ENCODE measurements around the gene CLRN1. TPM values are rescaled to one million over a fixed set of nuclear protein-coding genes. Genes with fewer than 3 reads are reported as not detected.

The CLRN1 gene
- total RNA-seq, 1 donor from 2014 or later: not detected

DNA sequence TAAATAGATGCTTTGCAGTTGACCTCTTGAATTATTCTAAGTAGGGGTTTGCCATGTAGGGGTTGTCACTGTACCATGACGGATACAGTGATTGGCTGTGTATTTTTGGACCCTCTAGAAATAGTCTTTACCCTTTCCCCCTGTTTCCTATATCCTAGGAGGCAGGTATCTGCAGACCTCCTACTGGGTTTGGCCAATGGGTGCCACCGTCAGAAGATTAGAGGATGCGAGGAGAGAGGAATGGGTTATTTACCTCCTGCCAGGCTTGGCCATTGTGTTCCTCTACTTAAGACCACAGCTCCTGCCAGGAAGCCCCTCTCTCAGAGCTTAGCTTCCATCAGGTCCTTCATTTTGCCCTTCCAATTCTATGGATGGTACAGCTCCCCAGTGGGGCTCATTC, 40.2 kb upstream of the CLRN1 start:
- no peaks in the 10 kb centered on the region for H3K36me3 Mint-ChIP-seq
- no peak overlapping the region for H3K4me3 Mint-ChIP-seq
- no peak for DNase-seq (ENCODE audit: low spot score in 2 of 2, unreplicated experiment in 2 of 2)
- peaks cover 3% of the 10 kb centered on the region for H3K27me3 Mint-ChIP-seq (ENCODE audit: low read depth)
- no peak overlapping the region for H3K27ac Mint-ChIP-seq
- peaks cover 3% of the 10 kb centered on the region for H3K4me1 Mint-ChIP-seq
- no peaks in the 10 kb centered on the region for H3K9me3 Mint-ChIP-seq
- TF ChIP-seq, protein P1, sequence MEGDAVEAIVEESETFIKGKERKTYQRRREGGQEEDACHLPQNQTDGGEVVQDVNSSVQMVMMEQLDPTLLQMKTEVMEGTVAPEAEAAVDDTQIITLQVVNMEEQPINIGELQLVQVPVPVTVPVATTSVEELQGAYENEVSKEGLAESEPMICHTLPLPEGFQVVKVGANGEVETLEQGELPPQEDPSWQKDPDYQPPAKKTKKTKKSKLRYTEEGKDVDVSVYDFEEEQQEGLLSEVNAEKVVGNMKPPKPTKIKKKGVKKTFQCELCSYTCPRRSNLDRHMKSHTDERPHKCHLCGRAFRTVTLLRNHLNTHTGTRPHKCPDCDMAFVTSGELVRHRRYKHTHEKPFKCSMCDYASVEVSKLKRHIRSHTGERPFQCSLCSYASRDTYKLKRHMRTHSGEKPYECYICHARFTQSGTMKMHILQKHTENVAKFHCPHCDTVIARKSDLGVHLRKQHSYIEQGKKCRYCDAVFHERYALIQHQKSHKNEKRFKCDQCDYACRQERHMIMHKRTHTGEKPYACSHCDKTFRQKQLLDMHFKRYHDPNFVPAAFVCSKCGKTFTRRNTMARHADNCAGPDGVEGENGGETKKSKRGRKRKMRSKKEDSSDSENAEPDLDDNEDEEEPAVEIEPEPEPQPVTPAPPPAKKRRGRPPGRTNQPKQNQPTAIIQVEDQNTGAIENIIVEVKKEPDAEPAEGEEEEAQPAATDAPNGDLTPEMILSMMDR (IDR thresholded peaks at IDR 0.05; ENCODE audit: unreplicated experiment): no peak

DNA sequence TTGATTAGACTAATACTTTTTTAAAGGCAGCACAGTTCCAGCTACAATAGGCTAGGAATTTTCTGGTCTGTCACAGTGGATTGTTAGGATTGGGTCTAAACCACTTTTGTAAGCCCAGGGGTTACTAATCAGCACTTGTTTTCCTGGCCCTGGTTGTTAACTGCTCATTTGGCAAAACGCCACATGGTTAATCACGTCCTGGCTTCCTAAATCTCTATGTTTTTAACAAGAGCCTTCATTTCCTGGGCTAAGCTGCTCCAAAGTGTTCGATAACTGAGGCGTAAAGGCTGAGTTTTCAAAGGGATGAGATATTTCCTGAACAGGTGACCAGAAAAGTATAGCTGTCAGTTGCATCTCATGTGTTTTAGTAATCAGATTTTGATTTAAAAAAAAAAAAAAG, 38.9 kb upstream of the CLRN1 start:
- H3K9me3 Mint-ChIP-seq: no peaks in the 10 kb centered on the region
- DNase-seq (ENCODE audit: low spot score in 2 of 2, unreplicated experiment in 2 of 2): no peak
- H3K27ac Mint-ChIP-seq: no peak overlapping the region
- peaks cover 9% of the 10 kb centered on the region for H3K27me3 Mint-ChIP-seq (ENCODE audit: low read depth)
- H3K4me3 Mint-ChIP-seq: no peak overlapping the region
- TF ChIP-seq, protein P1 (IDR thresholded peaks at IDR 0.05; ENCODE audit: unreplicated experiment): no peak
- no peaks in the 10 kb centered on the region for H3K36me3 Mint-ChIP-seq
- peaks cover 3% of the 10 kb centered on the region for H3K4me1 Mint-ChIP-seq

DNA sequence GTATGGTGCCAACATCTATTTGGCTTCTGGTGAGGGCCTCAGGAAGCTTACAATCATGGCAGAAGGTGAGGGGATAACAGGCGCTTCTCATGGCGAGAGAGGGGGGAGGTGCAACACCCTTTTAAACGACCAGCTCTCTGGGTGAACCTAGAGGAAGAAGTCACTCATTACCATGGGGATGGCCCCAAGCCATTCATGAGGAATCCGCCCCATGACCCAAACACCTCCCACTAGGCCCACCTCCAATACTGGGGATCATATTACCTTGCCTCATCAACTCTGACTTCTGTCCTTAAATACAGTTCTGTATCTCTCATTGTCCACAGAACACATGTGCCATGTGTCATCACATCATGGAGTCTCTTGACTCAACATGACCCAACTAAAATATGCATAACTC, 37.5 kb upstream of the CLRN1 start:
- H3K36me3 Mint-ChIP-seq: no peaks in the 10 kb centered on the region
- peaks cover 7% of the 10 kb centered on the region for H3K27me3 Mint-ChIP-seq (ENCODE audit: low read depth)
- no peak for DNase-seq (ENCODE audit: low spot score in 2 of 2, unreplicated experiment in 2 of 2)
- no peak overlapping the region for H3K4me3 Mint-ChIP-seq
- H3K4me1 Mint-ChIP-seq: peaks cover 3% of the 10 kb centered on the region
- no peaks in the 10 kb centered on the region for H3K9me3 Mint-ChIP-seq
- no peak overlapping the region for H3K27ac Mint-ChIP-seq
- TF ChIP-seq, protein P1 (IDR thresholded peaks at IDR 0.05; ENCODE audit: unreplicated experiment): no peak

DNA sequence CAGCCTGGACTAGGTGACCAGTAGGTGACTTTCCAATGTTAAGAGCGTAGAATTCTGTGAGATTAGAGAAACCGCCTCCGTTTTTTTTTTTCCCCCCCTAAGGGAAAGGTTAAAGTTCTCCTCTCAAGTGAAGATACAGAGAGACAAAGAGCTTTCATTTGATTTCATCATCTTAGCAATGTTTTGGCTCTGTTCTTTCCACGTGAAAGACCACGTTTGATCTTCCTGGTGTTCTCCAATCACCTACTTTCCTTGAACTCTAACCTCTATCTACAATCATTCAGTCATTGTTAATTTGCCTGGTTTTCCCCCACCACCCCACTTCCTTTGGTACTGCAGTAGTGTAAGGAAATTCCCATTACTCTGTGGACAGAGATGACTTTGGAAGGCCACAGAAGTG, 36.9 kb upstream of the CLRN1 start:
- H3K36me3 Mint-ChIP-seq: no peaks in the 10 kb centered on the region
- peaks cover 7% of the 10 kb centered on the region for H3K27me3 Mint-ChIP-seq (ENCODE audit: low read depth)
- TF ChIP-seq, protein P1 (IDR thresholded peaks at IDR 0.05; ENCODE audit: unreplicated experiment): no peak
- H3K9me3 Mint-ChIP-seq: no peaks in the 10 kb centered on the region
- H3K27ac Mint-ChIP-seq: no peak overlapping the region
- DNase-seq (ENCODE audit: low spot score in 2 of 2, unreplicated experiment in 2 of 2): no peak
- H3K4me3 Mint-ChIP-seq: no peak overlapping the region
- peaks cover 3% of the 10 kb centered on the region for H3K4me1 Mint-ChIP-seq

DNA sequence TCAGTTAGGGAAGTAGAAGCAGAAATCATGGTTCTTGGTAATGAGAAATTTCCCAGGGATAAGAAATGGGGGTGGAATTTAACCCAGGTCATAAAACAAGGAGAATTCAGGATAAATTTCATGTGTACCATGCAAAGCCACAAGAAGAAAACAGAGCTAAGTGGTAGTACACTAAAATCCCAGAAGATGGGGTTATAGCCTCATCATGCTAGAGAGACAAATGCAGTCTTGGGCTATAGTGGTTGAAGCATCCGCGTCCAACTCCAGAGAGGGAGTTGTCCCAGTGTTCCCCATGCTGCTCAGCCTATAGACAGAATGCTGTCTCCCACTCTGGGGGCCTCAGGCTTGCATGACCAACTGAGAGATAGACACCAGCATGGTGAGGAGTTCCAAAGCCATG, 36.2 kb upstream of the CLRN1 start:
- Mint-ChIP-seq H3K4me1 (peaks cover 3% of the 10 kb centered on the region), H3K36me3 (no peaks in the 10 kb centered on the region), H3K9me3 (no peaks in the 10 kb centered on the region), H3K27ac (no peak overlapping the region), H3K27me3 (ENCODE audit: low read depth) (peaks cover 7% of the 10 kb centered on the region), H3K4me3 (no peak overlapping the region)
- DNase-seq (ENCODE audit: low spot score in 2 of 2, unreplicated experiment in 2 of 2): no peak
- TF ChIP-seq, protein P1 (IDR thresholded peaks at IDR 0.05; ENCODE audit: unreplicated experiment): no peak

DNA sequence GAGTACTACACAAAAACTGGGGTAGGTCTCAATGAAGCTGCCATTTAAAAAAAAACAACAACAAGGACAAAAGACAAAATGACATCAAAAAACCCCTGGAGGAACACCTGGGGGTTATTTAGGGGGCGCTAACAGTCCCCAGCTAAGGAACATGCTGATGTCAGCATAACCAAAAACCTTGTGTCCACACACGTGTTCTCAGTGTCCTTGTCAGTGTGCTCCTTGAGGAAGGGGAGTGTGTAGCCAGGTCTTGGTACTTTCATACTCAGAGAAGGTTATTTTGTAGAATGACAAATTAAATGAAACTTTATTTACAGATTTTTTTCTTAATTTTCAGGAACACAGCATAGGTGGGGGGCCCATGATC, 31.2 kb upstream of the CLRN1 start:
- no peak for DNase-seq (ENCODE audit: low spot score in 2 of 2, unreplicated experiment in 2 of 2)
- no peak overlapping the region for H3K27ac Mint-ChIP-seq
- peaks cover 7% of the 10 kb centered on the region for H3K27me3 Mint-ChIP-seq (ENCODE audit: low read depth)
- H3K4me1 Mint-ChIP-seq: peaks cover 7% of the 10 kb centered on the region
- no peaks in the 10 kb centered on the region for H3K36me3 Mint-ChIP-seq
- TF ChIP-seq, protein P1 (IDR thresholded peaks at IDR 0.05; ENCODE audit: unreplicated experiment): no peak
- no peaks in the 10 kb centered on the region for H3K9me3 Mint-ChIP-seq
- no peak overlapping the region for H3K4me3 Mint-ChIP-seq

Data from mesothelial cell of epicardium (in vitro differentiated cells).